GM12873 (cell line): Measurements from ENCODE around the gene LEMD2.
A peak's percentile ranks its signal among the peaks of the same experiment; 100 is the strongest.

Experiments used
- TF ChIP-seq, protein P1 (sequence below): IDR thresholded peaks from 2 replicates; pipeline ENCODE4 v1.5.1; 2012; ENCODE audit warnings: low read depth, mild to moderate bottlenecking, moderate library complexity, low read length, control low read depth; ENCODE audit not compliant: insufficient read depth; ENCODE audit errors: missing control alignments

Gene LEMD2

GRCh38 chr6:33747823-33748222 lies 41.1 kb downstream of the LEMD2 start:
- TF ChIP-seq, protein P1, sequence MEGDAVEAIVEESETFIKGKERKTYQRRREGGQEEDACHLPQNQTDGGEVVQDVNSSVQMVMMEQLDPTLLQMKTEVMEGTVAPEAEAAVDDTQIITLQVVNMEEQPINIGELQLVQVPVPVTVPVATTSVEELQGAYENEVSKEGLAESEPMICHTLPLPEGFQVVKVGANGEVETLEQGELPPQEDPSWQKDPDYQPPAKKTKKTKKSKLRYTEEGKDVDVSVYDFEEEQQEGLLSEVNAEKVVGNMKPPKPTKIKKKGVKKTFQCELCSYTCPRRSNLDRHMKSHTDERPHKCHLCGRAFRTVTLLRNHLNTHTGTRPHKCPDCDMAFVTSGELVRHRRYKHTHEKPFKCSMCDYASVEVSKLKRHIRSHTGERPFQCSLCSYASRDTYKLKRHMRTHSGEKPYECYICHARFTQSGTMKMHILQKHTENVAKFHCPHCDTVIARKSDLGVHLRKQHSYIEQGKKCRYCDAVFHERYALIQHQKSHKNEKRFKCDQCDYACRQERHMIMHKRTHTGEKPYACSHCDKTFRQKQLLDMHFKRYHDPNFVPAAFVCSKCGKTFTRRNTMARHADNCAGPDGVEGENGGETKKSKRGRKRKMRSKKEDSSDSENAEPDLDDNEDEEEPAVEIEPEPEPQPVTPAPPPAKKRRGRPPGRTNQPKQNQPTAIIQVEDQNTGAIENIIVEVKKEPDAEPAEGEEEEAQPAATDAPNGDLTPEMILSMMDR, result no peak

DNA sequence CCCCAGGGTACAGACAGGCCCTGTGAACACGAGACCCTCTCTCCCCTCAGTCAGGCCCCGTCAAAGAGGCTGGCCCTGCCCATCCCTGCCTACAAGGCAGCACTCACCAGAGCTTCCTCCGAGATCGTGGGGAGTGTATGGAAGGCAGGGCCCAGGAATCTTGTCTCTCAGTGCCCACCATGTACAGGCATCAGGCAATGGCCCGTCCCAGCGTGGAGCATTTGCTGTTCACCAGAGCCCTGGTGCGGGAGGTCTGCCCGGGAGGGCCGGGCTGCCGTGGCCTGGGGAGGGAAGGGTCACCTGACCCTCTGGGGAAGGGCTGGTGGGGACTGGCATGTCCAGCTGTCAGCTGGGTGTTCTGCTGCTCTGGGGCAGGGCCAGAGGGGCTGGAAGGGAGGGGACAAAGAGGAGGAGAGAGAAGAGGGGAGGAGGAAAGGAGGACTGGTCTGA lies 42.3 kb downstream of the LEMD2 start, which contains the start of gene IP6K3:
TSS of gene IP6K3 (minus strand) at position 255 of the 450 bp plus-strand sequence. CDS start 11,429 bp downstream, outside the sequence.
- TF ChIP-seq, protein P1, result no peak

GRCh38 chr6:33746036-33746600 lies 42.8 kb downstream of the LEMD2 start:
- TF ChIP-seq, protein P1, result no peak

GRCh38 chr6:33745548-33745947 lies 43.4 kb downstream of the LEMD2 start:
- TF ChIP-seq, protein P1, result no peak

- TF ChIP-seq, protein P1, result no peak
Observed at GRCh38 chr6:33744895-33745546, 43.9 kb downstream of the LEMD2 start.

DNA sequence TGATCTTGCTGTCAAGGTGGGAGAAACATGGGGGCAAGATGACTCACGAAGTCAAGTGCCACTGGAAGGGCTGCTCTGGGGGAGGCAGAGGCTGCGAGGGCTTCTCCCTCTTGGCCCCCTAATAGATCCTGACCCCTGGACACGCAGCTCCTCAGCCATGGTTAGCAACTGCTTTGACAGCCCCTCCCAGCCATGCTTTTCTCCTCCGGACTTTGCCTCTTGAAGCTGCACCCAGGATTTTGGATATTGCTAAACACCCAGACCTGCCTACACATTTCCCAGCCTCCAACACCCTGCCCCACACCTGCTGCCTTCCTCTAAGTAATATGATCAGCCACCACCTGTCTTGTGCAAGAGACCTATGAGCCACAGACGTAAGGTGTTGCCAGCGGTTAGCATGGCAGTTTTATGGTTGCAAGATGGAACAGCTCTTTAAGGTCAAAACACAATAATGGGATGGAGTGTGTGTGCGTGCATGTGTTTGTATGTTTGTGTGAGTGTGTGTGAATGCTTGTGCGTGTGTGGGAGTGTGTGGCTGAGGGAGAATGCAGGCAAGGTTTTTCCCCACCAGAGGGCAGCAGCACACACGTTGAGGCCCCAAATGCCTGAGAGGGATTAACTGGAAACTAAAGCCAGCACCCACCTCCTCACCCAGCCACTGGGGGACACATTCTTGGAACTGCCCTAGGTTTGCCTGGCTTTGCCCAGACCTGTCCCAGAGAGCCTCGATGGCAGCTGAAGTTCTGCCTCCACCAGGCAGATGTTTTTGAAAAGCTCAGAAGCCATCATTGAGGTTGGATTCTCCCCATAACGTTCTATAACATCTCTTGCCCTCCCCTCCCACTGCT lies 44.7 kb downstream of the LEMD2 start:
- TF ChIP-seq, protein P1, result peak; percentile 97

DNA sequence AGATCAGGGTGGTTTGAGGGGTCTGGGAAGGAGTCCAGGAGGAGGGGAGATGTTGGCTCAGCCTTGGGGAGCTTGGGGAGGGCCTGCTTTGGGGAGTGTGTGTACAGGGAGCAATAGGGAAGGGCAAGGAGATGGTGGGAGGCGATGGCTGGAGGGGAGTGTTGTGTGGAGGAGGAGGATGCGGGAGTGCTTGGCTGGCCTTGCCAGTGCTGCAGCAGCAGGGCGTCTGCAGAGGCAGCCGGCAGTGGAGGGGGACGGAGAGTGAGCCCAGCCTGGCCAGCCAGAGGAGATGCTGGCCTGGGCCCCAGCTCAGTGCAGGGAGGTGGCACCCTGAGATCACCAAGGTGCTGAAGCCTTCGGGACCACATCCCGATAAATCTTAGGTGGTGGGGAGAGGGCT lies 46.1 kb downstream of the LEMD2 start:
- TF ChIP-seq, protein P1, result no peak
